ENCODE data around the gene CCL24. TPM values are rescaled to one million over a fixed set of nuclear protein-coding genes. Genes with fewer than 3 reads are reported as not detected.
"Not testable (repeated sequence)": the region's sequence is repeated elsewhere in the genome, so short reads cannot be mapped to it uniquely, and the experiment has no call there.

The CCL24 gene
- total RNA-seq, 1 experiment from 2014 or later: not detected

GRCh38 chr7:75849573-75849972, 36.0 kb upstream of the CCL24 start:
- intact Hi-C loops (cut with micrococcal nuclease; ENCODE audit: unreplicated experiment): no loop called here
- TF ChIP-seq EZH2 (IDR thresholded peaks at IDR 0.05; ENCODE audit: borderline replicate concordance, low read depth, low read length, poor library complexity, severe bottlenecking): no peak
- no peak for TF ChIP-seq CTCF (conservative IDR thresholded peaks at IDR 0.05; ENCODE audit: low read depth, low read length)
- Histone ChIP-seq H3K9me3 (ENCODE audit: low read depth, low read length, poor library complexity, severe bottlenecking) (no peaks in the 10 kb centered on the region), H3K27me3 (replicated peaks; ENCODE audit: insufficient read depth, low read depth, low read length, poor library complexity) (no peaks in the 10 kb centered on the region), H3K4me3 (ENCODE audit: low read depth, low read length, poor library complexity, severe bottlenecking) (no peak overlapping the region), H3K36me3 (ENCODE audit: insufficient read depth, low read length, poor library complexity, severe bottlenecking) (no peaks in the 10 kb centered on the region), H3K4me1 (ENCODE audit: insufficient read depth, low read length, poor library complexity, severe bottlenecking) (no peaks in the 10 kb centered on the region), H3K27ac (ENCODE audit: low read depth, low read length, poor library complexity, severe bottlenecking) (no peak overlapping the region)
- DNase-seq (ENCODE audit: low spot score): no peak
- POLR2A ChIA-PET (ENCODE audit: low non-redundant PET): no interaction called here
- CTCF ChIA-PET: no interaction called here
- no TSS peak for BruUV-seq (replicated peaks)

- Histone ChIP-seq H3K4me1 (ENCODE audit: insufficient read depth, low read length, poor library complexity, severe bottlenecking) (peaks cover 10% of the 10 kb centered on the region), H3K4me3 (ENCODE audit: low read depth, low read length, poor library complexity, severe bottlenecking) (no peak overlapping the region), H3K9me3 (ENCODE audit: low read depth, low read length, poor library complexity, severe bottlenecking) (no peaks in the 10 kb centered on the region), H3K36me3 (ENCODE audit: insufficient read depth, low read length, poor library complexity, severe bottlenecking) (no peaks in the 10 kb centered on the region), H3K27me3 (replicated peaks; ENCODE audit: insufficient read depth, low read depth, low read length, poor library complexity) (no peaks in the 10 kb centered on the region), H3K27ac (ENCODE audit: low read depth, low read length, poor library complexity, severe bottlenecking) (no peak overlapping the region)
- ChIA-PET CTCF (no interaction called here), POLR2A (ENCODE audit: low non-redundant PET) (no interaction called here)
- BruUV-seq (replicated peaks): no TSS peak
- intact Hi-C loops (cut with micrococcal nuclease; ENCODE audit: unreplicated experiment): no loop called here
- TF ChIP-seq EZH2 (IDR thresholded peaks at IDR 0.05; ENCODE audit: borderline replicate concordance, low read depth, low read length, poor library complexity, severe bottlenecking) (no peak), CTCF (conservative IDR thresholded peaks at IDR 0.05; ENCODE audit: low read depth, low read length) (no peak)
- no peak for DNase-seq (ENCODE audit: low spot score)
Observed at GRCh38 chr7:75847707-75848106, 34.1 kb upstream of the CCL24 start.

GRCh38 chr7:75845132-75845531, 31.5 kb upstream of the CCL24 start:
- H3K27ac ChIP-seq (ENCODE audit: low read depth, low read length, poor library complexity, severe bottlenecking); H3K4me3 ChIP-seq (ENCODE audit: low read depth, low read length, poor library complexity, severe bottlenecking); CTCF ChIA-PET; BruUV-seq (replicated peaks); POLR2A ChIA-PET (ENCODE audit: low non-redundant PET); intact Hi-C loops (cut with micrococcal nuclease; ENCODE audit: unreplicated experiment); DNase-seq (ENCODE audit: low spot score); H3K27me3 ChIP-seq (replicated peaks; ENCODE audit: insufficient read depth, low read depth, low read length, poor library complexity); H3K36me3 ChIP-seq (ENCODE audit: insufficient read depth, low read length, poor library complexity, severe bottlenecking); H3K9me3 ChIP-seq (ENCODE audit: low read depth, low read length, poor library complexity, severe bottlenecking): not testable (repeated sequence)
- H3K4me1 ChIP-seq (ENCODE audit: insufficient read depth, low read length, poor library complexity, severe bottlenecking): peaks cover 17% of the 10 kb centered on the region

GRCh38 chr7:75844158-75844557, 30.6 kb upstream of the CCL24 start:
- no TSS peak for BruUV-seq (replicated peaks)
- CTCF ChIA-PET: no interaction called here
- intact Hi-C loops (cut with micrococcal nuclease; ENCODE audit: unreplicated experiment): no loop called here

More at GRCh38 chr7:75844158-75844557, 30.6 kb upstream of the CCL24 start:
- H3K4me3 ChIP-seq (ENCODE audit: low read depth, low read length, poor library complexity, severe bottlenecking): no peak overlapping the region
- H3K27ac ChIP-seq (ENCODE audit: low read depth, low read length, poor library complexity, severe bottlenecking): no peak overlapping the region
- H3K9me3 ChIP-seq (ENCODE audit: low read depth, low read length, poor library complexity, severe bottlenecking): no peaks in the 10 kb centered on the region
- TF ChIP-seq CTCF (conservative IDR thresholded peaks at IDR 0.05; ENCODE audit: low read depth, low read length) (no peak), EZH2 (IDR thresholded peaks at IDR 0.05; ENCODE audit: borderline replicate concordance, low read depth, low read length, poor library complexity, severe bottlenecking) (no peak)
- no peaks in the 10 kb centered on the region for H3K36me3 ChIP-seq (ENCODE audit: insufficient read depth, low read length, poor library complexity, severe bottlenecking)
- H3K4me1 ChIP-seq (ENCODE audit: insufficient read depth, low read length, poor library complexity, severe bottlenecking): peaks cover 17% of the 10 kb centered on the region
- POLR2A ChIA-PET (ENCODE audit: low non-redundant PET): no interaction called here
- H3K27me3 ChIP-seq (replicated peaks; ENCODE audit: insufficient read depth, low read depth, low read length, poor library complexity): no peaks in the 10 kb centered on the region
- DNase-seq (ENCODE audit: low spot score): no peak

Data from A673 (cell line).